ENCODE results near the gene ZNF568. TPM values are rescaled to one million over a fixed set of nuclear protein-coding genes. Genes with fewer than 3 reads are reported as not detected.

The ZNF568 gene
- total RNA-seq (2021), result 7.1 and 8.6 TPM in 2 replicates
- Bru-seq, nascent RNA, result percentile 51 among the genes with signal in this experiment
- percentile 52 among the genes with signal in this experiment for BruChase-seq, experiment 1, labeled RNA remaining after a 2-hour chase
- percentile 49 among the genes with signal in this experiment for BruChase-seq, experiment 2, labeled RNA remaining after a 6-hour chase
- long read RNA-seq, partial matches to known transcripts, result 0 of 3 reads
- long read RNA-seq, other reads (novel, unspliced or antisense), result 1 of 3 reads

GRCh38 chr19:36915992-36916830 lies at the start of gene ZNF568, which contains the start of gene ZNF829:
Gene ZNF568, plus strand, starts transcription at chr19:36916332. Its CDS starts 6,439 bp downstream, at chr19:36922771.
Gene ZNF829, minus strand, starts transcription at chr19:36916291. Its CDS starts 1,124 bp downstream, at chr19:36915167.
- CTCF ChIA-PET, result no interaction called here
- Histone ChIP-seq H3K27ac (ENCODE audit: low read depth, low read length, poor library complexity, severe bottlenecking) (peak within 1 kb of the TSS; percentile 97), H3K4me1 (ENCODE audit: insufficient read depth, low read length, poor library complexity, severe bottlenecking) (no peaks in the 10 kb centered on the region)

GRCh38 chr19:36876993-36877938 lies 38.9 kb upstream of the ZNF568 start:
- no peaks in the 10 kb centered on the region for H3K4me1 ChIP-seq (ENCODE audit: insufficient read depth, low read length, poor library complexity, severe bottlenecking)
- TF ChIP-seq EZH2 (IDR thresholded peaks at IDR 0.05; ENCODE audit: borderline replicate concordance, low read depth, low read length, poor library complexity, severe bottlenecking) (no peak), CTCF (conservative IDR thresholded peaks at IDR 0.05; ENCODE audit: low read depth, low read length) (no peak)
- no peak overlapping the region for H3K27ac ChIP-seq (ENCODE audit: low read depth, low read length, poor library complexity, severe bottlenecking)
- intact Hi-C loops (cut with micrococcal nuclease; ENCODE audit: unreplicated experiment), result no loop called here
- H3K27me3 ChIP-seq (replicated peaks; ENCODE audit: insufficient read depth, low read depth, low read length, poor library complexity), result no peaks in the 10 kb centered on the region
- no peaks in the 10 kb centered on the region for H3K36me3 ChIP-seq (ENCODE audit: insufficient read depth, low read length, poor library complexity, severe bottlenecking)
- H3K9me3 ChIP-seq (ENCODE audit: low read depth, low read length, poor library complexity, severe bottlenecking), result peaks cover 77% of the 10 kb centered on the region
- POLR2A ChIA-PET (ENCODE audit: low non-redundant PET), result no interaction called here
- DNase-seq (ENCODE audit: low spot score), result no peak
- no TSS peak for BruUV-seq (replicated peaks)
- no peak overlapping the region for H3K4me3 ChIP-seq (ENCODE audit: low read depth, low read length, poor library complexity, severe bottlenecking)
- CTCF ChIA-PET, result no interaction called here

More at GRCh38 chr19:36915992-36916830, at the start of gene ZNF568, which contains the start of gene ZNF829:
- Histone ChIP-seq H3K4me3 (ENCODE audit: low read depth, low read length, poor library complexity, severe bottlenecking) (peak within 1 kb of the TSS; percentile 68), H3K27me3 (replicated peaks; ENCODE audit: insufficient read depth, low read depth, low read length, poor library complexity) (no peaks in the 10 kb centered on the region), H3K36me3 (ENCODE audit: insufficient read depth, low read length, poor library complexity, severe bottlenecking) (peaks cover 11% of the 10 kb centered on the region), H3K9me3 (ENCODE audit: low read depth, low read length, poor library complexity, severe bottlenecking) (peaks cover 35% of the 10 kb centered on the region)
- no peak for TF ChIP-seq EZH2 (IDR thresholded peaks at IDR 0.05; ENCODE audit: borderline replicate concordance, low read depth, low read length, poor library complexity, severe bottlenecking)
- peak; percentile 61 for TF ChIP-seq CTCF (conservative IDR thresholded peaks at IDR 0.05; ENCODE audit: low read depth, low read length)
- intact Hi-C loops (cut with micrococcal nuclease; ENCODE audit: unreplicated experiment), result no loop called here
- POLR2A ChIA-PET (ENCODE audit: low non-redundant PET), result no interaction called here
- peak; percentile 90 for DNase-seq (ENCODE audit: low spot score)
- BruUV-seq (replicated peaks), result TSS peak; percentile 49

DNA sequence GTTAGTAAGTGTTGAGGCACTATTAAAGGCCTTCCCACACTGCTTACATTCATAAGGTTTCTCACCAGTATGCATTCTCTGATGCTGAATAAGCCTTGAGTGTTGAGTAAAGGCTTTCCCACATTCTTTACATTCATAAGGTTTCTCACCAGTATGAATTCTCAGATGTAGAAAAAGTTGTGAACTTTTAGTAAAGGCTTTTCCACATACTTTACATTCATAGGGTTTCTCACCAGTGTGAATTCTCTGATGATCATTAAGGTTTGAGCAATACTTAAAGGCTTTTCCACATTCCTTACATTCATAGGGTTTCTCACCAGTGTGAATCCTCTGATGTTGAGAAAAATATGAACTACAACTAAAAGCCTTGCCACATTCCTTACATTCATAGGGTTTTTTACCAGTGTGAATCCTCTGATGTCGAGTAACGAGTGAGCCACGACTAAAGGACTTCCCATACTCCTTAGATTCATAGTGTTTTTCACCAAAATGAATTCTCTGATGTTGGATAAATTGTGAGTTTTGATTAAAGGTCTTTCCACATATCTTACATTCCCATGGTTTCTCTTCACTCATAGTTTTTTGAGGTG lies 24.3 kb upstream of the ZNF568 start:
- no peak for TF ChIP-seq EZH2 (IDR thresholded peaks at IDR 0.05; ENCODE audit: borderline replicate concordance, low read depth, low read length, poor library complexity, severe bottlenecking)
- no peak for TF ChIP-seq CTCF (conservative IDR thresholded peaks at IDR 0.05; ENCODE audit: low read depth, low read length)
- intact Hi-C loops (cut with micrococcal nuclease; ENCODE audit: unreplicated experiment), result no loop called here
- ChIA-PET POLR2A (ENCODE audit: low non-redundant PET) (no interaction called here), CTCF (no interaction called here)
- no TSS peak for BruUV-seq (replicated peaks)
- Histone ChIP-seq H3K4me1 (ENCODE audit: insufficient read depth, low read length, poor library complexity, severe bottlenecking) (no peaks in the 10 kb centered on the region), H3K27ac (ENCODE audit: low read depth, low read length, poor library complexity, severe bottlenecking) (no peak overlapping the region), H3K9me3 (ENCODE audit: low read depth, low read length, poor library complexity, severe bottlenecking) (peaks cover 90% of the 10 kb centered on the region), H3K27me3 (replicated peaks; ENCODE audit: insufficient read depth, low read depth, low read length, poor library complexity) (no peaks in the 10 kb centered on the region), H3K36me3 (ENCODE audit: insufficient read depth, low read length, poor library complexity, severe bottlenecking) (peaks cover 20% of the 10 kb centered on the region), H3K4me3 (ENCODE audit: low read depth, low read length, poor library complexity, severe bottlenecking) (no peak overlapping the region)
- no peak for DNase-seq (ENCODE audit: low spot score)
